Neural cell (in vitro differentiated cells): Measurements from ENCODE around the gene TMX4. TPM values are rescaled to one million over a fixed set of nuclear protein-coding genes. Genes with fewer than 3 reads are reported as not detected.

Source experiments
- H2AFZ ChIP-seq: fragments of 200-600, 300-800 bp; sonication (generic), shearing (Covaris generic); 2 replicates; pipeline ENCODE4 v1.6.0; 2014; ENCODE audit warnings: low read depth, mild to moderate bottlenecking, antibody characterized with exemption, low read length, moderate library complexity
- H3F3A ChIP-seq: fragments of 200-600 bp; shearing (Covaris generic); 2 replicates; pipeline ENCODE4 v1.6.1; 2016; ENCODE audit warnings: mild to moderate bottlenecking, moderate library complexity, mixed read lengths, antibody characterized with exemption, low read length; ENCODE audit not compliant: insufficient read depth, poor library complexity, severe bottlenecking
- H3K27ac ChIP-seq: fragments of 200-600, 300-800 bp; sonication (generic), shearing (Covaris generic); 2 replicates; pipeline ENCODE4 v1.5.1; 2014; ENCODE audit warnings: mild to moderate bottlenecking, low read length, moderate library complexity
- H3K27me3 ChIP-seq: fragments of 300-800, 200-600 bp; sonication (generic), shearing (Covaris generic); 2 replicates; pipeline ENCODE4 v1.6.0; 2014; ENCODE audit warnings: mild to moderate bottlenecking, low read depth, low read length, moderate library complexity; ENCODE audit not compliant: insufficient read depth
- H3K36me3 ChIP-seq: fragments of 300-800, 200-600 bp; sonication (generic), shearing (Covaris generic); 2 replicates; pipeline ENCODE4 v1.5.1; 2014; ENCODE audit warnings: mild to moderate bottlenecking, antibody characterized with exemption, low read length, moderate library complexity; ENCODE audit not compliant: insufficient read depth
- H3K4me2 ChIP-seq: fragments of 300-800, 200-600 bp; sonication (generic), shearing (Covaris generic); 2 replicates; pipeline ENCODE4 v1.6.0; 2014; ENCODE audit warnings: mild to moderate bottlenecking, low read length
- H3K4me3 ChIP-seq: fragments of 300-800, 200-600 bp; sonication (generic), shearing (Covaris generic); 2 replicates; pipeline ENCODE4 v1.5.1; 2014; ENCODE audit warnings: mild to moderate bottlenecking, low read length, moderate library complexity
- H3K79me2 ChIP-seq: fragments of 200-600 bp; shearing (Covaris generic); replicated peaks from 2 replicates; pipeline ENCODE4 v1.6.0; 2014; ENCODE audit warnings: mild to moderate bottlenecking, low read length, moderate library complexity; ENCODE audit not compliant: insufficient read depth
- H3K9ac ChIP-seq: fragments of 300-800, 200-600 bp; sonication (generic), shearing (Covaris generic); 2 replicates; pipeline ENCODE4 v1.6.1; 2016; ENCODE audit warnings: mild to moderate bottlenecking, low read length, mixed read lengths
- H3K9me2 ChIP-seq: fragments of 200-600 bp; shearing (Covaris generic); 2 replicates; pipeline ENCODE4 v1.6.1; 2016; ENCODE audit warnings: mild to moderate bottlenecking, low read length, mixed read lengths; ENCODE audit not compliant: insufficient read depth
- H3K9me3 ChIP-seq: fragments of 200-600, 300-800 bp; sonication (generic), shearing (Covaris generic); 2 replicates; pipeline ENCODE4 v1.6.1; 2016; ENCODE audit warnings: mild to moderate bottlenecking, mixed run types, low read length, moderate library complexity, mixed read lengths
- H4K20me1 ChIP-seq: fragments of 200-600 bp; shearing (Covaris generic); 2 replicates; pipeline ENCODE4 v1.6.1; 2016; ENCODE audit warnings: mild to moderate bottlenecking, mixed run types; ENCODE audit not compliant: insufficient read depth
- CTCF ChIP-seq: fragments of 450-650 bp; IDR thresholded peaks from 2 replicates; pipeline ENCODE4 v1.5.1; 2014; ENCODE audit warnings: antibody characterized with exemption, mild to moderate bottlenecking, moderate library complexity; ENCODE audit not compliant: poor library complexity, severe bottlenecking
- EP300 ChIP-seq: fragments of 450-650 bp; conservative IDR thresholded peaks from 2 replicates; pipeline ENCODE4 v1.6.1; 2014; ENCODE audit warnings: antibody characterized with exemption, mild to moderate bottlenecking, moderate library complexity; ENCODE audit not compliant: poor library complexity, severe bottlenecking
- EZH2 ChIP-seq: fragments of 200-600, 300-800 bp; shearing (Covaris generic), sonication (generic); IDR thresholded peaks from 2 replicates; pipeline ENCODE4 v1.6.1; 2014; ENCODE audit warnings: antibody characterized with exemption, low read length, borderline replicate concordance, mild to moderate bottlenecking; ENCODE audit not compliant: insufficient read depth, poor library complexity, severe bottlenecking
- MXI1 ChIP-seq: fragments of 450-650 bp; conservative IDR thresholded peaks from 2 replicates; pipeline ENCODE4 v1.6.1; 2014; ENCODE audit warnings: antibody characterized with exemption, mild to moderate bottlenecking; ENCODE audit not compliant: poor library complexity, severe bottlenecking
- POLR2AphosphoS5 ChIP-seq: IDR thresholded peaks from 2 replicates; pipeline ENCODE4 v1.6.1; 2012
- RAD21 ChIP-seq: fragments of 450-650 bp; conservative IDR thresholded peaks from 2 replicates; pipeline ENCODE4 v1.6.1; 2014; ENCODE audit warnings: antibody characterized with exemption, mild to moderate bottlenecking, moderate library complexity
- REST ChIP-seq: IDR thresholded peaks from 2 replicates; pipeline ENCODE4 v1.6.1; 2012; ENCODE audit warnings: borderline replicate concordance
- SMC3 ChIP-seq: fragments of 450-650 bp; conservative IDR thresholded peaks from 2 replicates; pipeline ENCODE4 v1.6.1; 2014; ENCODE audit warnings: antibody characterized with exemption, mild to moderate bottlenecking, moderate library complexity; ENCODE audit not compliant: poor library complexity
- TAF1 ChIP-seq: IDR thresholded peaks from 2 replicates; pipeline ENCODE4 v1.6.1; 2012; ENCODE audit warnings: low read depth
- polyA plus RNA-seq: library from polyadenylated mRNA; depleted of rRNA; stranded (reverse); fragments of >200 nt; gene quantifications from 2 replicates; pipeline ENCODE4 v1.2.3, GENCODE V29; 2014

Gene TMX4
- polyA plus RNA-seq, 1 donor from 2014 or later = 41.2 TPM

GRCh38 chr20:7980332-7981046 is 39.1 kb downstream of the TMX4 start:
- Histone ChIP-seq H3K27ac (no peak overlapping the region), H3K79me2 (no peaks in the 10 kb centered on the region), H3K9me3 (no peaks in the 10 kb centered on the region), H3K9me2 (no peaks in the 10 kb centered on the region), H4K20me1 (no peaks in the 10 kb centered on the region), H3K4me3 (no peak overlapping the region), H2AFZ (no peak overlapping the region), H3K36me3 (no peaks in the 10 kb centered on the region), H3K9ac (no peak overlapping the region), H3K4me2 (no peak overlapping the region), H3F3A (no peaks in the 10 kb centered on the region), H3K27me3 (no peaks in the 10 kb centered on the region)
- TF ChIP-seq SMC3 (peak; percentile 38), EZH2 (no peak), RAD21 (peak; percentile 31), REST (no peak), CTCF (peak; percentile 50), MXI1 (no peak), TAF1 (no peak), EP300 (no peak), POLR2AphosphoS5 (no peak)

GRCh38 chr20:7977709-7978108 is 41.9 kb downstream of the TMX4 start:
- H2AFZ ChIP-seq = no peak overlapping the region
- no peak overlapping the region for H3K4me3 ChIP-seq
- no peaks in the 10 kb centered on the region for H3K79me2 ChIP-seq
- H3K27me3 ChIP-seq = no peaks in the 10 kb centered on the region
- TF ChIP-seq SMC3 (no peak), POLR2AphosphoS5 (no peak), MXI1 (no peak), REST (no peak), TAF1 (no peak), EZH2 (no peak), EP300 (no peak), CTCF (no peak), RAD21 (no peak)
- no peaks in the 10 kb centered on the region for H3K36me3 ChIP-seq
- H3K9me2 ChIP-seq = no peaks in the 10 kb centered on the region
- H3F3A ChIP-seq = no peaks in the 10 kb centered on the region
- no peak overlapping the region for H3K27ac ChIP-seq
- no peaks in the 10 kb centered on the region for H3K9me3 ChIP-seq
- no peak overlapping the region for H3K4me2 ChIP-seq
- H3K9ac ChIP-seq = no peak overlapping the region
- H4K20me1 ChIP-seq = no peaks in the 10 kb centered on the region
